ENCODE results near the gene DYRK1A.
A peak's percentile ranks its signal among the peaks of the same experiment; 100 is the strongest.

Gene DYRK1A

GRCh38 chr21:37375866-37376574 is 9.4 kb downstream of the DYRK1A start:
- Histone ChIP-seq H3K4me1 (ENCODE audit: control insufficient read depth, insufficient read depth, low read length) (peaks cover 28% of the 10 kb centered on the region), H3K9ac (ENCODE audit: low read depth, low read length) (no peak overlapping the region), H3K4me3 (ENCODE audit: low read depth, low read length) (no peak overlapping the region), H3K36me3 (ENCODE audit: control insufficient read depth, insufficient read depth, low read length) (no peaks in the 10 kb centered on the region), H3K9me3 (ENCODE audit: control insufficient read depth, insufficient read depth, low read length) (no peaks in the 10 kb centered on the region), H3K27me3 (ENCODE audit: control insufficient read depth, insufficient read depth, low read length) (no peaks in the 10 kb centered on the region)

- no peaks in the 10 kb centered on the region for H3K36me3 ChIP-seq (ENCODE audit: control insufficient read depth, insufficient read depth, low read length)
- H3K4me3 ChIP-seq (ENCODE audit: low read depth, low read length): no peak overlapping the region
- H3K9me3 ChIP-seq (ENCODE audit: control insufficient read depth, insufficient read depth, low read length): no peaks in the 10 kb centered on the region
- H3K27me3 ChIP-seq (ENCODE audit: control insufficient read depth, insufficient read depth, low read length): no peaks in the 10 kb centered on the region
- H3K9ac ChIP-seq (ENCODE audit: low read depth, low read length): no peak overlapping the region
- peaks cover 40% of the 10 kb centered on the region for H3K4me1 ChIP-seq (ENCODE audit: control insufficient read depth, insufficient read depth, low read length)
Measured at GRCh38 chr21:37378700-37379139, 12.1 kb downstream of the DYRK1A start.

DNA sequence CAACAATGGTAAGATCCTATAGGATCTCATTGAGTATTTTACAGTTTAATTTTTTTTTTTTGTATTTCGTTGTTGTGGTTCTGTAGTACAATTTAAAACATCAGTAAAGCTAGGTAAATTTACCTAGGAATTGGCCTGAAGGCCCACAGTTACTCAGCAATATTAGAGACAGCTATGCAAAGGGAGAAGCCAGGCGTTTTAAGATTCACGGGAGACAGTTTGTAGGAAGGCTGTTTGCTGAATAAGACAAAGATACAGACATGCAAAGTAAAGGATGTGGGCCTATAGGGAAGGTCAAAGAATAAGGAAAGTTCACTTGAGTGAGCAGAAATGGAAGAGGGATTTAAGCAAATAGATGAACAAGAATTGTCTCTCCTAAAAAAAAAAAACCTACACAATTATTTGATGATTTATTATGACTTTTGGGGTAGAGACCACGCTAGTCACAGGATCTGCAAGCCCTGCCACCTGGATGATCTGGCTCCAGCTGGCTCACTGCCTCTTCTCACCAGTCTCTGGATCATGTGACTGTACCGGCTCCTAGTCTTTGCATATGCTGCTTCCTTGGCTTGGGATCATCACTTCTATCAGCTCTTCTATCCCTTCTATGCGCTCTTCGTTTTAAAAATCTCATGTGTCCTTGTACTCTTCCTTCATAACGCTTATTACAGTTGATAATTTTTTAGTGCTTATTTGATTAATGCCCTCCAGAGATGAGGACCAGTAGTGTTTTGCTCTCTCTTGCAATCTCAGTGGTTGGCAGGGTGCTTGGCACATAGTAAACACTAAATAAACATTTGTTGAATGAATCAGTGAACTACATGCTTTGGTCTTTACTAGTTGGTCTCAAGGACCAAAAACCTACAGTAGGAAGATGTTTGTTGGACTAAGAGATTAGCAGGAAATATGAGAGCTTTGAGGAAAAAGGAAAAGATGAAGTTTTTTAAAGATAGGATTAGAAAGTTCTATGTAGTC is 14.1 kb downstream of the DYRK1A start:
- H3K9ac ChIP-seq (ENCODE audit: low read depth, low read length): peak overlapping the region; percentile 9

DNA sequence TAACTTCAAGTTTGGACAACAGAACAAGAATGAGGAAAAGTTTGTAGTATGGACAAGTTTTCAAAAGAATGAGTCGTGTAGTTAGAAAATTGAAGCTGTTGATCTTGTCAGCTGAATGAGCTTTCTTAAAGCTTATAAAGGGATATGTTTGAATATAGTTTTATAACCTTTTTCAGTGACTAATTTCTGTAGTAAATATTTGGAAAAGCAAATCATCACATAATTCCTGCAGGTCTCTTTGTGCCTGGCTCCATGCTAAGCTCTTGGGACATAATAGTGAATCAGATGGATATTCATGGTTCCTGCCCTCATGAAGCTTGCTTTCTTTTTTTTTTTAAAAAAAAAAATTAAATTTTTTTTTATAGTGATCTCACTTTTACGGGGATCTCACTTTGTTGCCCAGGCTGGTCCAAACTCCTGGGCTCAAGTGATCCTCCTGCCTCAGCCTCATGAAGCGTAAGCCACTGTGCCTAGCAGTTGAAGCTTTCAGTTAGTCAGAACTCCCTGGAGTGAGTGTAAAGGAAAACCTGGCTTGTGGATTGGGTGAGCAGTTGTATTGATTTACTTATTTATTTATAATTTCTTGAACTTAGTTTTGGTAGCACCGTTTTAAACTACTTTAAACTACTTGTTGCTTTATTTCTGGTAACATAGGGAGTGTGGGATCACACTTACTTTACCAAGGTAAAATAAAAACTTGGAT is 15.5 kb downstream of the DYRK1A start:
- H3K4me1 ChIP-seq (ENCODE audit: control insufficient read depth, insufficient read depth, low read length): peaks cover 47% of the 10 kb centered on the region
- H3K36me3 ChIP-seq (ENCODE audit: control insufficient read depth, insufficient read depth, low read length): no peaks in the 10 kb centered on the region
- no peaks in the 10 kb centered on the region for H3K27me3 ChIP-seq (ENCODE audit: control insufficient read depth, insufficient read depth, low read length)
- no peak overlapping the region for H3K4me3 ChIP-seq (ENCODE audit: low read depth, low read length)
- H3K9me3 ChIP-seq (ENCODE audit: control insufficient read depth, insufficient read depth, low read length): no peaks in the 10 kb centered on the region
- no peak overlapping the region for H3K9ac ChIP-seq (ENCODE audit: low read depth, low read length)

More for the DNA sequence above, 14.1 kb downstream of the DYRK1A start:
- H3K4me3 ChIP-seq (ENCODE audit: low read depth, low read length): no peak overlapping the region
- no peaks in the 10 kb centered on the region for H3K9me3 ChIP-seq (ENCODE audit: control insufficient read depth, insufficient read depth, low read length)
- no peaks in the 10 kb centered on the region for H3K27me3 ChIP-seq (ENCODE audit: control insufficient read depth, insufficient read depth, low read length)
- peaks cover 47% of the 10 kb centered on the region for H3K4me1 ChIP-seq (ENCODE audit: control insufficient read depth, insufficient read depth, low read length)
- no peaks in the 10 kb centered on the region for H3K36me3 ChIP-seq (ENCODE audit: control insufficient read depth, insufficient read depth, low read length)

- Histone ChIP-seq H3K9me3 (ENCODE audit: control insufficient read depth, insufficient read depth, low read length) (no peaks in the 10 kb centered on the region), H3K27me3 (ENCODE audit: control insufficient read depth, insufficient read depth, low read length) (no peaks in the 10 kb centered on the region), H3K4me1 (ENCODE audit: control insufficient read depth, insufficient read depth, low read length) (peaks cover 47% of the 10 kb centered on the region), H3K36me3 (ENCODE audit: control insufficient read depth, insufficient read depth, low read length) (no peaks in the 10 kb centered on the region), H3K4me3 (ENCODE audit: low read depth, low read length) (no peak overlapping the region), H3K9ac (ENCODE audit: low read depth, low read length) (no peak overlapping the region)
Measured at GRCh38 chr21:37383086-37383485, 16.5 kb downstream of the DYRK1A start.

DNA sequence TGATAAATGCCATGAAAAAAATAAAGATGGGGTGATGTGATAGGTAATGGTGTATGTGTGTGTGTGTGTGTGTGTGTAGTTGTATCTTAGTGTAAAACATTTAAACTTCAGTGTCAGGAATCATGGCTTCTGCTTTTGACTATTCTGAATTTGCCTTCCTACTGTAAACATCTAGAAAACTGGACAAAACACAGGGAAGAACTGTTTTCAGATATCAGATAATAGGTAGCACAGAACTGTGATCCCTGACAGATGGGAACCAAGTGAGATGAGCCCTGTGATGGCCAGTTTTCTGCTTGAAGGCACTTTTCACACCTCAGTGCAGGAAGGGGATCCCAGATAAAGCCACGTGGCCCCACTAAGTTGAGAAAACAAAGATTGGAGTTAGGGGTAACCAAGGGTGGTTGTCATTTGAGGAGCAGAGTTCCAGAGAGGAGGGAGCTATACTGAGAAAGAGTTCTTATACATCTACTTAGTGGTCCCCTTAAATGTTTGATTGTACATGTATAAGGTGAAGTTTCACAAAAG is 17.3 kb downstream of the DYRK1A start:
- H3K9me3 ChIP-seq (ENCODE audit: control insufficient read depth, insufficient read depth, low read length): no peaks in the 10 kb centered on the region
- no peak overlapping the region for H3K9ac ChIP-seq (ENCODE audit: low read depth, low read length)
- H3K4me1 ChIP-seq (ENCODE audit: control insufficient read depth, insufficient read depth, low read length): peaks cover 43% of the 10 kb centered on the region
- H3K27me3 ChIP-seq (ENCODE audit: control insufficient read depth, insufficient read depth, low read length): no peaks in the 10 kb centered on the region
- H3K4me3 ChIP-seq (ENCODE audit: low read depth, low read length): no peak overlapping the region
- no peaks in the 10 kb centered on the region for H3K36me3 ChIP-seq (ENCODE audit: control insufficient read depth, insufficient read depth, low read length)

- Histone ChIP-seq H3K9me3 (ENCODE audit: control insufficient read depth, insufficient read depth, low read length) (no peaks in the 10 kb centered on the region), H3K9ac (ENCODE audit: low read depth, low read length) (no peak overlapping the region), H3K36me3 (ENCODE audit: control insufficient read depth, insufficient read depth, low read length) (no peaks in the 10 kb centered on the region), H3K27me3 (ENCODE audit: control insufficient read depth, insufficient read depth, low read length) (no peaks in the 10 kb centered on the region), H3K4me3 (ENCODE audit: low read depth, low read length) (no peak overlapping the region), H3K4me1 (ENCODE audit: control insufficient read depth, insufficient read depth, low read length) (peaks cover 39% of the 10 kb centered on the region)
Measured at GRCh38 chr21:37384416-37384815, 17.8 kb downstream of the DYRK1A start.

DNA sequence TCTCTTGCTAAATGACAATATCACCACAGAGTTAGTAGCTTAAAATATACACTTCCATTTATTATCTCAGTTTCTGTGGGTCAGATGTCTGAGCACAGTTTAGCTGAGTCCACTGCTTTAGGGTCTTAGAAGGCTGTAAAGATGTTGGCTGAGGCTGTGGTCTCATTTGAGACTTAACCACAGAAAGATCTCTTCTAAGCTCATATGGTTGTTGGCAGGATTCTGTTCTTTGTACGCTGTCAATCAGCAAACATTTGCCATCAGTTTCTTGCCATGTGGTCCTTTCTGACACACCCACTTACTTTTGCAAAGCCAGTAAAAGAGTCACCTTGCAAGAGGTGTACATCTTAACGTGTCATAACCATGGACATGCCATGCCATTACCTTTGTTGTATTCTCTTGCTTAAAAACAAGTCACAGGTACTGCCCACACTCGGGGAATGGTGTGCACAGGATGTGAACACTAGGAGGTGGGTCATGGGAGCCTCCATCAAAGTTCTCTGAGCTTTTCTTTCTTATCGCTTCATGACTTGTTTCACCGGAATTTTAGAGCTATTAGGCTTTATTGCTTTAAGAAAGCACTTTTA is 18.7 kb downstream of the DYRK1A start:
- H3K4me1 ChIP-seq (ENCODE audit: control insufficient read depth, insufficient read depth, low read length): peaks cover 31% of the 10 kb centered on the region
- no peaks in the 10 kb centered on the region for H3K36me3 ChIP-seq (ENCODE audit: control insufficient read depth, insufficient read depth, low read length)
- no peaks in the 10 kb centered on the region for H3K9me3 ChIP-seq (ENCODE audit: control insufficient read depth, insufficient read depth, low read length)
- H3K27me3 ChIP-seq (ENCODE audit: control insufficient read depth, insufficient read depth, low read length): no peaks in the 10 kb centered on the region
- H3K4me3 ChIP-seq (ENCODE audit: low read depth, low read length): no peak overlapping the region
- no peak overlapping the region for H3K9ac ChIP-seq (ENCODE audit: low read depth, low read length)

DNA sequence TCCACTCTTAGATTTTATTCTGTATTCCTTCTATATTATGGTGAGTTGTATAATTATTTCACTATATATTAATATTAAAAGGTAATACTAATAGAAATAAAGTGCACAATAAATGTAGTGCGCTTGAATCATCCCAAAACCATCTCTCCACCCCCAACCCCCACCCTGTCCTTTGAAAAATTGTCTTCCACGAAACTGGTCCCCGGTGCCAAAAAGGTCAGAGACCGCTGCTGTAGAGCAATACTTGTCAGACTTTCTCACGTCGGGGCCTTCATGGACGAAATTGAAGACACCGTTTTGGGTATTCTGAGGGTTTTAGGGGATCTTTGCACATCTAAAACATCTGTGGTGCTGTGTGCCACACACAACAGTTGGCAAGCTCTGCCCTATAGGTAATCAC is 19.6 kb downstream of the DYRK1A start:
- Histone ChIP-seq H3K9me3 (ENCODE audit: control insufficient read depth, insufficient read depth, low read length) (no peaks in the 10 kb centered on the region), H3K4me1 (ENCODE audit: control insufficient read depth, insufficient read depth, low read length) (peaks cover 23% of the 10 kb centered on the region), H3K27me3 (ENCODE audit: control insufficient read depth, insufficient read depth, low read length) (no peaks in the 10 kb centered on the region), H3K9ac (ENCODE audit: low read depth, low read length) (no peak overlapping the region), H3K36me3 (ENCODE audit: control insufficient read depth, insufficient read depth, low read length) (no peaks in the 10 kb centered on the region), H3K4me3 (ENCODE audit: low read depth, low read length) (no peak overlapping the region)

DNA sequence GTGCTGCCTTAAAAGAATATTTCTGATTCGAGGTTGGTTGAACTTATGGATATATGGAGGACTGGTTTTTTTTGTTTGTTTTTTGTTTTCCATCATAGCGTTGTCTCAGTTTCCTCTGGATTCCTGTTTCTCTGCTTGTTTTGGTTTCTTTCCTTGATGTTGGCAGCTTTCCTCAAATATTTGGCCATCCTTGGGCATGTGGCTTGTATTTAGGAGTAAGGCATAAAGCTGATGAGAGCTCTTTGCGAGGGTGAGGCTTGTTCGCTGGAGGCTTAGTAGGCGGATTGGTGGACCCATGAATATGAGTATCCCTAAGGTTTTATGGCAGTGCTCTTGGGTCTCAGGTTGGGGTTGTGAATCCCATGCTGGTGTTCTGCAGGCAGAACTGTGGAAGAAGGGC is 22.9 kb downstream of the DYRK1A start:
- Histone ChIP-seq H3K9me3 (ENCODE audit: control insufficient read depth, insufficient read depth, low read length) (no peaks in the 10 kb centered on the region), H3K4me1 (ENCODE audit: control insufficient read depth, insufficient read depth, low read length) (peaks cover 11% of the 10 kb centered on the region), H3K4me3 (ENCODE audit: low read depth, low read length) (no peak overlapping the region), H3K9ac (ENCODE audit: low read depth, low read length) (no peak overlapping the region), H3K36me3 (ENCODE audit: control insufficient read depth, insufficient read depth, low read length) (no peaks in the 10 kb centered on the region), H3K27me3 (ENCODE audit: control insufficient read depth, insufficient read depth, low read length) (no peaks in the 10 kb centered on the region)

GRCh38 chr21:37391666-37392065 is 25.1 kb downstream of the DYRK1A start:
- Histone ChIP-seq H3K9me3 (ENCODE audit: control insufficient read depth, insufficient read depth, low read length) (no peaks in the 10 kb centered on the region), H3K4me1 (ENCODE audit: control insufficient read depth, insufficient read depth, low read length) (peaks cover 7% of the 10 kb centered on the region), H3K36me3 (ENCODE audit: control insufficient read depth, insufficient read depth, low read length) (no peaks in the 10 kb centered on the region), H3K4me3 (ENCODE audit: low read depth, low read length) (no peak overlapping the region), H3K9ac (ENCODE audit: low read depth, low read length) (no peak overlapping the region), H3K27me3 (ENCODE audit: control insufficient read depth, insufficient read depth, low read length) (no peaks in the 10 kb centered on the region)
